Common myeloid progenitor, CD34-positive (primary cell): ENCODE data around the gene ETS2. TPM values are rescaled to one million over a fixed set of nuclear protein-coding genes. Genes with fewer than 3 reads are reported as not detected.
A peak's percentile ranks its signal among the peaks of the same experiment; 100 is the strongest.

Experiments
- CTCF ChIA-PET: fragments of 350-600 bp; sonication (Branson Sonifier 250); formaldehyde crosslinking; loops from one replicate; lab custom pipeline; 2021; ENCODE audit warnings: antibody characterized with exemption; lab: Charles Lee
- POLR2A ChIA-PET: fragments of 350-600 bp; sonication (Branson Sonifier 250); formaldehyde crosslinking; loops from one replicate; lab custom pipeline; 2021; ENCODE audit warnings: antibody characterized with exemption; lab: Charles Lee
- DNase-seq, 3 donors: peaks; one replicate each; pipeline versions ENCODE4 v3.0.0 to v3.0.0-alpha.2; 2013
- H3K27ac ChIP-seq, 2 experiments: 1 replicate in 1 of 2; 2 replicates in 1 of 2; pipeline ENCODE4 v1.7.0; 2013; ENCODE audit warnings: inconsistent platforms in 2 of 2, low read length in 2 of 2, mild to moderate bottlenecking in 2 of 2, low read depth in 1 of 2, moderate library complexity in 1 of 2; ENCODE audit not compliant: severe bottlenecking in 2 of 2, insufficient read depth in 1 of 2, poor library complexity in 1 of 2
- H3K27me3 ChIP-seq, 5 experiments: replicated peaks in 2 of 5; 1 replicate in 3 of 5; 2 replicates in 2 of 5; pipeline versions ENCODE4 v1.6.1 to v1.7.0; 2013; ENCODE audit warnings: low read length in 4 of 5, mild to moderate bottlenecking in 2 of 5, moderate library complexity in 2 of 5, inconsistent platforms in 1 of 5; ENCODE audit not compliant: insufficient read depth in 5 of 5, control insufficient read depth in 4 of 5
- H3K36me3 ChIP-seq, 4 experiments: 1 replicate in 2 of 4; 2 replicates in 2 of 4; pipeline versions ENCODE4 v1.6.1 to v1.7.0; 2013; ENCODE audit warnings: low read length in 3 of 4, control low read depth in 1 of 4, mild to moderate bottlenecking in 1 of 4; ENCODE audit not compliant: control insufficient read depth in 4 of 4, insufficient read depth in 4 of 4
- H3K4me1 ChIP-seq, 4 experiments: 1 replicate in 3 of 4; 2 replicates in 1 of 4; pipeline versions ENCODE4 v1.6.1 to v1.7.1; 2013; ENCODE audit warnings: low read length in 3 of 4, mild to moderate bottlenecking in 3 of 4, control low read depth in 1 of 4, inconsistent platforms in 1 of 4, moderate library complexity in 1 of 4; ENCODE audit not compliant: control insufficient read depth in 4 of 4, insufficient read depth in 4 of 4; ENCODE audit errors: control extremely low read depth in 1 of 4
- H3K4me3 ChIP-seq, 7 experiments: 1 replicate in 4 of 7; 2 replicates in 3 of 7; pipeline versions ENCODE4 v1.5.1 to v1.7.0; 2013; ENCODE audit warnings: mild to moderate bottlenecking in 7 of 7, low read length in 6 of 7, moderate library complexity in 6 of 7, inconsistent platforms in 2 of 7, low read depth in 2 of 7, control low read depth in 1 of 7; ENCODE audit not compliant: insufficient read depth in 4 of 7, control insufficient read depth in 1 of 7; ENCODE audit errors: extremely low read depth in 1 of 7
- H3K9me3 ChIP-seq, 5 experiments: 1 replicate in 4 of 5; 2 replicates in 1 of 5; pipeline versions ENCODE4 v1.6.1 to v1.7.1; 2013; ENCODE audit warnings: low read length in 4 of 5, mild to moderate bottlenecking in 2 of 5, inconsistent platforms in 1 of 5, low read depth in 1 of 5, moderate library complexity in 1 of 5; ENCODE audit not compliant: control insufficient read depth in 4 of 5, insufficient read depth in 2 of 5; ENCODE audit errors: control extremely low read depth in 1 of 5
- WGBS: methylation state at CpG from one replicate; pipeline ENCODE4 v1.1.5; 2013; ENCODE audit not compliant: insufficient coverage; 5-methylcytosine and 5-hydroxymethylcytosine counted together
- polyA plus RNA-seq: library from polyadenylated mRNA; unstranded; fragments of 120-200 nt; gene quantifications from one replicate; pipeline ENCODE4 v1.2.1, GENCODE V29; 2013

Gene ETS2
- polyA plus RNA-seq: 107 TPM

- CTCF ChIA-PET: interaction anchor here (1.0 to 1.2 kb wide), 5 partner anchors 22 to 332 kb away, joined by 3 read pairs; no protein-coding TSS in a partner anchor
- Histone ChIP-seq H3K4me3 (peak within 1 kb of the TSS; percentile 87 to 99 (median 95)), H3K9me3 (no peaks in the 10 kb centered on the region), H3K4me1 (peaks cover 19 to 59% (median 54%) of the 10 kb centered on the region in 4 experiments), H3K27me3 (no peaks in the 10 kb centered on the region), H3K27ac (peak within 1 kb of the TSS; percentile 91 to 93), H3K36me3 (peaks cover 3 to 37% (median 22%) of the 10 kb centered on the region in 4 experiments)
- POLR2A ChIA-PET: interaction anchor here (0.6 to 1.2 kb wide), 6 partner anchors 35 to 1546 kb away, joined by 3 to 6 read pairs (median 4); no protein-coding TSS in a partner anchor
- peak; percentile 93 to 97 (median 95) for DNase-seq
- under 1% methylated on average over 54 of the region's 76 CpGs for WGBS
These were observed at the start of gene ETS2 for GRCh38 chr21:38805328-38806152. TSS of gene ETS2 (plus strand) at chr21:38805929. CDS start at chr21:38810035, 4,106 bp downstream.

GRCh38 chr21:38756746-38757145 is 49.0 kb upstream of the ETS2 start:
- no peak for DNase-seq
- peak overlapping the region in 1 of 2 experiments; percentile 95 for H3K27ac ChIP-seq
- ChIA-PET POLR2A (interaction anchor here (1.0 kb wide), 1 partner anchor 22 kb away, joined by 5 read pairs; no protein-coding TSS in a partner anchor), CTCF (no interaction called here)
- peaks cover 12 to 91% (median 52%) of the 10 kb centered on the region in 4 experiments for H3K4me1 ChIP-seq
- no peaks in the 10 kb centered on the region for H3K27me3 ChIP-seq
- no peaks in the 10 kb centered on the region for H3K36me3 ChIP-seq
- 100% methylated on average over 1 of the region's 3 CpGs for WGBS
- H3K9me3 ChIP-seq: no peaks in the 10 kb centered on the region
- no peak overlapping the region for H3K4me3 ChIP-seq

GRCh38 chr21:38758501-38759214 is 47.1 kb upstream of the ETS2 start:
- ChIA-PET CTCF (interaction anchor here (1.0 to 3.1 kb wide), 4 partner anchors 19 to 257 kb away, joined by 3 to 15 read pairs (median 6); no protein-coding TSS in a partner anchor), POLR2A (no interaction called here)
- no peaks in the 10 kb centered on the region for H3K36me3 ChIP-seq
- no peak overlapping the region for H3K4me3 ChIP-seq
- DNase-seq: peak in 1 of 3 donors; percentile 45
- no peak overlapping the region for H3K27ac ChIP-seq
- no peaks in the 10 kb centered on the region for H3K9me3 ChIP-seq
- 97% methylated on average over 5 of the region's 5 CpGs for WGBS
- no peaks in the 10 kb centered on the region for H3K27me3 ChIP-seq
- H3K4me1 ChIP-seq: peaks cover 12 to 74% (median 43%) of the 10 kb centered on the region in 4 experiments

GRCh38 chr21:38759413-38759812 is 46.3 kb upstream of the ETS2 start:
- ChIA-PET CTCF (interaction anchor here (0.7 to 3.1 kb wide), 7 partner anchors 10 to 256 kb away, joined by 3 to 15 read pairs (median 4); no protein-coding TSS in a partner anchor), POLR2A (no interaction called here)
- no peaks in the 10 kb centered on the region for H3K36me3 ChIP-seq
- peak in 1 of 3 donors; percentile 26 for DNase-seq
- peaks cover 12 to 70% (median 40%) of the 10 kb centered on the region in 4 experiments for H3K4me1 ChIP-seq
- WGBS: 82% methylated on average over 4 of the region's 6 CpGs
- H3K27me3 ChIP-seq: no peaks in the 10 kb centered on the region
- no peaks in the 10 kb centered on the region for H3K9me3 ChIP-seq
- peak overlapping the region in 1 of 2 experiments; percentile 30 for H3K27ac ChIP-seq
- no peak overlapping the region for H3K4me3 ChIP-seq

- Histone ChIP-seq H3K27ac (peak overlapping the region in 1 of 2 experiments; percentile 30), H3K4me1 (peaks cover 9 to 62% (median 35%) of the 10 kb centered on the region in 4 experiments), H3K27me3 (no peaks in the 10 kb centered on the region), H3K4me3 (no peak overlapping the region), H3K9me3 (no peaks in the 10 kb centered on the region), H3K36me3 (no peaks in the 10 kb centered on the region)
- peak; percentile 74 to 88 (median 85) for DNase-seq
- CTCF ChIA-PET: interaction anchor here (0.7 to 3.1 kb wide), 9 partner anchors 10 to 255 kb away, joined by 3 to 15 read pairs (median 5); no protein-coding TSS in a partner anchor
- POLR2A ChIA-PET: interaction anchor here (0.5 to 0.7 kb wide), 2 partner anchors 18 to 46 kb away, joined by 3 to 4 read pairs; partner anchors contain the start of gene ETS2
- 44% methylated on average over 10 of the region's 14 CpGs for WGBS
These were observed 45.5 kb upstream of the ETS2 start for GRCh38 chr21:38760017-38760761.

- H3K27me3 ChIP-seq: no peaks in the 10 kb centered on the region
- WGBS: 95% methylated on average over 6 of the region's 7 CpGs
- H3K4me1 ChIP-seq: peaks cover 5 to 57% (median 30%) of the 10 kb centered on the region in 4 experiments
- H3K9me3 ChIP-seq: no peaks in the 10 kb centered on the region
- ChIA-PET POLR2A (interaction anchor here (0.7 kb wide), 1 partner anchor 19 kb away, joined by 3 read pairs; no protein-coding TSS in a partner anchor), CTCF (interaction anchor here (0.7 to 3.1 kb wide), 8 partner anchors 10 to 257 kb away, joined by 3 to 15 read pairs (median 6); no protein-coding TSS in a partner anchor)
- no peak overlapping the region for H3K4me3 ChIP-seq
- no peak overlapping the region for H3K27ac ChIP-seq
- H3K36me3 ChIP-seq: no peaks in the 10 kb centered on the region
- no peak for DNase-seq
These were observed 45.0 kb upstream of the ETS2 start for GRCh38 chr21:38760762-38761155.
